Right atrium auricular region (tissue), 2 donors: ENCODE results near the gene MCU. TPM values are rescaled to one million over a fixed set of nuclear protein-coding genes. Genes with fewer than 3 reads are reported as not detected.

ENCODE experiments used
- DNase-seq: peaks from one replicate; pipeline ENCODE4 v3.0.0-alpha.2; 2019; ENCODE audit warnings: low spot score
- H3K27ac ChIP-seq, 2 donors: fragments of 200-600 bp; sonication (generic); 1 replicate in 1 of 2; 2 replicates in 1 of 2; pipeline ENCODE4 v1.5.1; 2016 to 2019
- H3K27me3 ChIP-seq, 2 donors: fragments of 200-600 bp; sonication (generic); one replicate each; pipeline versions ENCODE4 v1.5.1 to v1.6.0; 2017 to 2019
- H3K36me3 ChIP-seq: fragments of 200-600 bp; sonication (generic); one replicate; pipeline ENCODE4 v1.5.1; 2016
- H3K4me1 ChIP-seq, 2 donors: fragments of 200-600 bp; sonication (generic); one replicate each; pipeline versions ENCODE4 v1.5.1 to v1.6.0; 2017 to 2019
- H3K4me3 ChIP-seq, 2 donors: fragments of 200-600 bp; sonication (generic); 1 replicate in 1 of 2; 2 replicates in 1 of 2; pipeline ENCODE4 v1.5.1; 2017 to 2019; ENCODE audit warnings: mild to moderate bottlenecking in 1 of 2, moderate library complexity in 1 of 2
- H3K9me3 ChIP-seq, 2 donors: fragments of 200-600 bp; sonication (generic); one replicate each; pipeline ENCODE4 v1.5.1; 2019
- CTCF ChIP-seq, 2 donors: fragments of 200-600 bp; sonication (generic); IDR thresholded peaks; one replicate each; pipeline ENCODE4 v1.5.1; 2019; ENCODE audit warnings: antibody characterized with exemption in 2 of 2
- total RNA-seq, 2 donors: library from RNA; depleted of rRNA; stranded (reverse); fragments of >200 nt; gene quantifications; one replicate each; pipeline ENCODE4 v1.1.0, GENCODE V29; 2016

The MCU gene
- total RNA-seq, 2 donors from 2014 or later, result 12.4 to 14.2 TPM

- no peak for DNase-seq
- Histone ChIP-seq H3K27ac (no peak overlapping the region), H3K4me1 (peaks cover 0 to 64% of the 10 kb centered on the region in 2 donors)
Measured at GRCh38 chr10:72742092-72742491, 50.1 kb downstream of the MCU start.

GRCh38 chr10:72742797-72743196 lies 50.9 kb downstream of the MCU start:
- TF ChIP-seq CTCF (IDR thresholded peaks at IDR 0.05), result no peak

More at GRCh38 chr10:72742092-72742491, 50.1 kb downstream of the MCU start:
- no peak for TF ChIP-seq CTCF (IDR thresholded peaks at IDR 0.05)
- H3K4me3 ChIP-seq, result no peak overlapping the region
- H3K27me3 ChIP-seq, result no peaks in the 10 kb centered on the region
- no peaks in the 10 kb centered on the region for H3K9me3 ChIP-seq
- no peaks in the 10 kb centered on the region for H3K36me3 ChIP-seq

GRCh38 chr10:72744566-72744965 lies 52.6 kb downstream of the MCU start:
- no peak for DNase-seq
- Histone ChIP-seq H3K27ac (peak overlapping the region in 1 of 2 donors; percentile 3), H3K4me1 (peaks cover 0 to 39% of the 10 kb centered on the region in 2 donors), H3K4me3 (no peak overlapping the region), H3K36me3 (no peaks in the 10 kb centered on the region), H3K27me3 (no peaks in the 10 kb centered on the region), H3K9me3 (no peaks in the 10 kb centered on the region)
- TF ChIP-seq CTCF (IDR thresholded peaks at IDR 0.05), result no peak

More at GRCh38 chr10:72742797-72743196, 50.9 kb downstream of the MCU start:
- DNase-seq, result no peak
- peaks cover 0 to 57% of the 10 kb centered on the region in 2 donors for H3K4me1 ChIP-seq
- H3K36me3 ChIP-seq, result no peaks in the 10 kb centered on the region
- no peaks in the 10 kb centered on the region for H3K9me3 ChIP-seq
- H3K27ac ChIP-seq, result no peak overlapping the region
- H3K4me3 ChIP-seq, result no peak overlapping the region
- H3K27me3 ChIP-seq, result no peaks in the 10 kb centered on the region

GRCh38 chr10:72746426-72747363 lies 54.8 kb downstream of the MCU start:
- TF ChIP-seq CTCF (IDR thresholded peaks at IDR 0.05), result no peak
- Histone ChIP-seq H3K27me3 (no peaks in the 10 kb centered on the region), H3K4me3 (no peak overlapping the region), H3K9me3 (no peaks in the 10 kb centered on the region), H3K36me3 (no peaks in the 10 kb centered on the region), H3K4me1 (peaks cover 0 to 19% of the 10 kb centered on the region in 2 donors), H3K27ac (no peak overlapping the region)
- no peak for DNase-seq

- H3K27ac ChIP-seq, result no peak overlapping the region
Measured at GRCh38 chr10:72747521-72747920, 55.6 kb downstream of the MCU start.

More at GRCh38 chr10:72747521-72747920, 55.6 kb downstream of the MCU start:
- no peak overlapping the region for H3K4me3 ChIP-seq
- no peak for TF ChIP-seq CTCF (IDR thresholded peaks at IDR 0.05)
- H3K9me3 ChIP-seq, result no peaks in the 10 kb centered on the region
- no peaks in the 10 kb centered on the region for H3K36me3 ChIP-seq
- peaks cover 0 to 19% of the 10 kb centered on the region in 2 donors for H3K4me1 ChIP-seq
- no peak for DNase-seq
- no peaks in the 10 kb centered on the region for H3K27me3 ChIP-seq
